ENCODE results near the gene C16orf86. TPM values are rescaled to one million over a fixed set of nuclear protein-coding genes. Genes with fewer than 3 reads are reported as not detected.
A peak's percentile ranks its signal among the peaks of the same experiment; 100 is the strongest.

Gene C16orf86
- total and polyA plus RNA-seq, 7 donors: 0.46 to 26.1 (median 8.6) TPM

DNA sequence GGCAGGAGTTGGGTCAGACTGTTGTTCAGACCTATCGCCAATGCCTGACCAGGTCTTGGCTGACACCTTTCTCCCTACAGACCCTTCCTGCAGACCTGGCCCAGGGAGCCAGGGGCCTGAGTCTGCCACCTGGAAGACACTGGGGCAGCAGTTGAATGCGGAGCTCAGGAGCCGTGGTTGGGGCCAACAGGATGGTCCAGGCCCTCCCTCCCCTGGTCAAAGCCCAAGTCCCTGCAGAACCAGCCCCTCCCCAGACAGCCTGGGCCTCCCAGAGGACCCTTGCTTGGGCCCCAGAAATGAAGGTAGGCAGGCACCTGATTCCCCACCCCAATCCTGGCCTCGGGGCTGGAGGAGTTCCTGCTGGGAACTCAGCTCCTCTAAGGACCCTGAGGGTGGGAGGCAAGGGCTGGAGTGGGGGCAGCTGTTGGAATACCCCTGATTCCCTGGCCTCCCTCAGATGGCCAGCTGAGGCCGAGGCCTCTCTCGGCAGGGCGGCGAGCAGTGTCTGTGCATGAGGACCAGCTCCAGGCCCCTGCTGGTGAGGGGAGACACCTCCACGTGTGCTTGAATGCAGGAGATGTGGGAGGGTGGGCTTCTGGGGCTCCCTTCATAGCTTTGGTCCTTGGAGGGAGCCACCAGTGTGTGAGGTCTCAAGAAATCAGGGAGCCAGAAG, 10.1 kb upstream of the C16orf86 start:
- H3K9me3 ChIP-seq: no peaks in the 10 kb centered on the region
- intact Hi-C loops (cut with DNase I): no loop called here
- WGBS, 2 donors: 84 to 86% methylated on average over 9 of the region's 9 CpGs
- no peak for DNase-seq
- peaks cover 0 to 17% (median 4%) of the 10 kb centered on the region in 4 donors for H3K36me3 ChIP-seq
- H3K4me3 ChIP-seq: no peak overlapping the region
- peaks cover 0 to 37% (median 30%) of the 10 kb centered on the region in 4 donors for H3K4me1 ChIP-seq
- H3K27ac ChIP-seq: no peak overlapping the region
- H3K27me3 ChIP-seq: peaks cover 21 to 42% (median 32%) of the 10 kb centered on the region in 3 donors
- TF ChIP-seq POLR2AphosphoS5 (IDR thresholded peaks at IDR 0.05) (no peak), POLR2A (IDR thresholded peaks at IDR 0.05) (no peak), CTCF (IDR thresholded peaks at IDR 0.05) (no peak), EP300 (IDR thresholded peaks at IDR 0.05) (no peak)

- no peaks in the 10 kb centered on the region for H3K9me3 ChIP-seq
- 94 to 96% methylated on average over 16 of the region's 16 CpGs for WGBS, 2 donors
- no peak for DNase-seq
- H3K4me3 ChIP-seq: no peak overlapping the region
- peaks cover 0 to 41% (median 34%) of the 10 kb centered on the region in 4 donors for H3K4me1 ChIP-seq
- no peak for TF ChIP-seq POLR2A (IDR thresholded peaks at IDR 0.05)
- TF ChIP-seq CTCF (IDR thresholded peaks at IDR 0.05): no peak
- TF ChIP-seq POLR2AphosphoS5 (IDR thresholded peaks at IDR 0.05): no peak
- no peak for TF ChIP-seq EP300 (IDR thresholded peaks at IDR 0.05)
- H3K27me3 ChIP-seq: peaks cover 18 to 36% (median 25%) of the 10 kb centered on the region in 3 donors
- H3K27ac ChIP-seq: no peak overlapping the region
- intact Hi-C loops (cut with DNase I): no loop called here
- peaks cover 0 to 17% (median 4%) of the 10 kb centered on the region in 4 donors for H3K36me3 ChIP-seq
These were observed 9.5 kb upstream of the C16orf86 start for GRCh38 chr16:67657017-67657608.

DNA sequence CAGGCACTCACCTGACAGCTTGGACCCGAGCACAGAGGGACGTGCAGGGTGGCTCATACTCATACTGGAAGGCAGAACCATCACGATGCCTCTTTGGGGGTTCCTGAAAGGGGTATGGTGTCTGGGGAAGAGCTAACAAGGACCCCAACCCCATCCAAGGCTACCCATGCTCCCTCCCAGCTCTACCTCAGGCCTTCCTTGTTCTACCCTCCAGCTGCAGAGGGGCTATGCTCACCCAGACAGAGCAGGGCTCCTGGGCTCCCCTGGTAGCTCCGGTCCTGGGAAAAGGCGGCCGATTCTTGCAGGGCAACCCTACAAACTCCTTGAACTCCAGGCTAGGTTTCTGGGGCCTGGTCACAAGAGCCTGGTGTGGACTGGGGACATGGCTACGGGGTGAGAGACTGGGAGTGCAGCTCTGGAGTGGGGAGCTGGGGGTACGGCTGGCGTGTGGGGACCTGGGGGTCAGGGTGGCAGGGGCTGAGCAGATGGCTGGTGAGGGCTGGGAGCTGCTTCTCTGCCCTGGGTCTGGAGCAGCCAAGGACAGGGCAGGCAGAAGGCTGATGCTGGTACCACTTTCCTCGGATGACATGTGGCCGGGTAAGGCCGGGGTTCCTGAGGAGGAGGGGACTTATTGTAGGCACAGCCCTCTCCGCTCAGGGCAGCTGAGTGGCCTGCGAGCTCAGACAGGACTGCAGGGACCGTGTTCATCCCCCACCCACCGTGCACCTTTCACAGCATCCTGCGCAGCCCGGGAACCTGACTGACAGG, 8.7 kb upstream of the C16orf86 start:
- Histone ChIP-seq H3K4me1 (peaks cover 0 to 35% (median 30%) of the 10 kb centered on the region in 4 donors), H3K27me3 (peaks cover 18 to 28% (median 19%) of the 10 kb centered on the region in 3 donors), H3K4me3 (no peak overlapping the region), H3K27ac (no peak overlapping the region), H3K36me3 (peaks cover 3 to 21% (median 7%) of the 10 kb centered on the region in 4 donors), H3K9me3 (no peaks in the 10 kb centered on the region)
- WGBS, 2 donors: 94 to 95% methylated on average over 18 of the region's 18 CpGs
- DNase-seq: peak; percentile 65
- no peak for TF ChIP-seq CTCF (IDR thresholded peaks at IDR 0.05)
- intact Hi-C loops (cut with DNase I): no loop called here

- WGBS, 2 donors: 34 to 39% methylated on average over 21 of the region's 21 CpGs
- no peaks in the 10 kb centered on the region for H3K9me3 ChIP-seq
- peak overlapping the region; percentile 92 to 96 (median 96) for H3K27ac ChIP-seq
- peaks cover 6 to 32% (median 11%) of the 10 kb centered on the region in 4 donors for H3K36me3 ChIP-seq
- intact Hi-C loops (cut with DNase I): no loop called here
- peak; percentile 66 for DNase-seq
- peak overlapping the region; percentile 65 to 94 (median 80) for H3K4me3 ChIP-seq
- TF ChIP-seq POLR2A (IDR thresholded peaks at IDR 0.05) (no peak), CTCF (IDR thresholded peaks at IDR 0.05) (no peak), EP300 (IDR thresholded peaks at IDR 0.05) (no peak), POLR2AphosphoS5 (IDR thresholded peaks at IDR 0.05) (no peak)
- peaks cover 7 to 16% (median 8%) of the 10 kb centered on the region in 3 donors for H3K27me3 ChIP-seq
- H3K4me1 ChIP-seq: peaks cover 0 to 26% (median 21%) of the 10 kb centered on the region in 4 donors
These were observed 7.6 kb upstream of the C16orf86 start for GRCh38 chr16:67658849-67659674.
